SK-N-MC (cell line): ENCODE data around the gene EPSTI1.

Experiments
- EZH2 ChIP-seq: fragments of 200-600 bp; sonication (generic); IDR thresholded peaks from one replicate; pipeline ENCODE4 v1.6.1; 2017; ENCODE audit warnings: antibody characterized with exemption
- FOXP2 ChIP-seq: optimal IDR thresholded peaks from 2 replicates; pipeline ENCODE3; 2011; ENCODE audit warnings: mild to moderate bottlenecking, moderate library complexity; ENCODE audit not compliant: insufficient read depth; ENCODE audit errors: extremely low read length, control extremely low read depth
- POLR2AphosphoS5 ChIP-seq: IDR thresholded peaks from 2 replicates; pipeline ENCODE4 v1.6.1; 2012; ENCODE audit warnings: mild to moderate bottlenecking, low read depth, low read length, borderline replicate concordance

DNA sequence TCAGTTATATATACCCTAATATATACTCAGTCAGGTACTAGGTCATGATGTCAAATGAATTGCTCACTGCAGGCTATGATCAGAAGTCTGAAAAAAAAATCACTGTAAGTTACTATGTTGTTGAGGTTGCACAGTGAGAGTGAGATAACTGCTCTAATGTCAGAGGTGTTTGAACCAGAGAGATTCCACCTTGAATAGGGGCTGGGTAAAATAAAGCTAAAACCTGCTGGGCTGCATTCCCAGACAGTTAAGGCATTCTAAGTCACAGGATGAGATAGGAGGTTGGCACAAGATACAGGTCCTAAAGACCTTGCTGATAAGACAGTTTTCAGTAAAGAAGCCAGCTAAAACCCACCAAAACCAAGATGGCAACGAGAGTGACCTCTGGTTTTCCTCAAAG, 10.2 kb downstream of the EPSTI1 start:
- TF ChIP-seq EZH2 (no peak), POLR2AphosphoS5 (no peak), FOXP2 (no peak)
